ENCODE measurements around the gene METTL13.

Gene METTL13

DNA sequence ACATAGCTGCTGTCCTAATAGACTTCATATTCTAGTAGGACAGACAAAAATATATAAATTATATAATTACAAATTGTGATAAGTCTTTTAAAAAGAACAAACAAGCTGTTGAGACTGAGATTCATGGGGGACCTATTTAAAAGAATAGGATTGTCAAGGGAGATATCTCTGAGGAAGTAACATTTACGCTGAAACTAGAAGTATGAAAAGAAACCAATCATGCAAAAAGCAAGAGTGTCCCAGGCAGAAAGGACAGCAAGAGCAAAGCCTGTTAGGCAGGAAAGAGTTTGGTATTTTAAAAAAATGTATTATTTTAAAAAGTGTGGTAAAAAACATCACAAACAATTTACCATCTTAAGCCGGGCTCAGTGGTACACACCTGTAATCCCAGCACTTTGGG lies 9.1 kb upstream of the METTL13 start:
- no peak overlapping the region for H3K27ac Mint-ChIP-seq
- no peak for DNase-seq
- H3K27me3 Mint-ChIP-seq (ENCODE audit: low read depth, poor library complexity), result peaks cover 35% of the 10 kb centered on the region
- no peaks in the 10 kb centered on the region for H3K36me3 Mint-ChIP-seq (ENCODE audit: low read depth)
- H3K9me3 Mint-ChIP-seq, result no peaks in the 10 kb centered on the region
- TF ChIP-seq, protein P1, sequence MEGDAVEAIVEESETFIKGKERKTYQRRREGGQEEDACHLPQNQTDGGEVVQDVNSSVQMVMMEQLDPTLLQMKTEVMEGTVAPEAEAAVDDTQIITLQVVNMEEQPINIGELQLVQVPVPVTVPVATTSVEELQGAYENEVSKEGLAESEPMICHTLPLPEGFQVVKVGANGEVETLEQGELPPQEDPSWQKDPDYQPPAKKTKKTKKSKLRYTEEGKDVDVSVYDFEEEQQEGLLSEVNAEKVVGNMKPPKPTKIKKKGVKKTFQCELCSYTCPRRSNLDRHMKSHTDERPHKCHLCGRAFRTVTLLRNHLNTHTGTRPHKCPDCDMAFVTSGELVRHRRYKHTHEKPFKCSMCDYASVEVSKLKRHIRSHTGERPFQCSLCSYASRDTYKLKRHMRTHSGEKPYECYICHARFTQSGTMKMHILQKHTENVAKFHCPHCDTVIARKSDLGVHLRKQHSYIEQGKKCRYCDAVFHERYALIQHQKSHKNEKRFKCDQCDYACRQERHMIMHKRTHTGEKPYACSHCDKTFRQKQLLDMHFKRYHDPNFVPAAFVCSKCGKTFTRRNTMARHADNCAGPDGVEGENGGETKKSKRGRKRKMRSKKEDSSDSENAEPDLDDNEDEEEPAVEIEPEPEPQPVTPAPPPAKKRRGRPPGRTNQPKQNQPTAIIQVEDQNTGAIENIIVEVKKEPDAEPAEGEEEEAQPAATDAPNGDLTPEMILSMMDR (IDR thresholded peaks at IDR 0.05), result no peak
- no peak overlapping the region for H3K4me3 Mint-ChIP-seq
- H3K4me1 Mint-ChIP-seq, result peaks cover 5% of the 10 kb centered on the region

DNA sequence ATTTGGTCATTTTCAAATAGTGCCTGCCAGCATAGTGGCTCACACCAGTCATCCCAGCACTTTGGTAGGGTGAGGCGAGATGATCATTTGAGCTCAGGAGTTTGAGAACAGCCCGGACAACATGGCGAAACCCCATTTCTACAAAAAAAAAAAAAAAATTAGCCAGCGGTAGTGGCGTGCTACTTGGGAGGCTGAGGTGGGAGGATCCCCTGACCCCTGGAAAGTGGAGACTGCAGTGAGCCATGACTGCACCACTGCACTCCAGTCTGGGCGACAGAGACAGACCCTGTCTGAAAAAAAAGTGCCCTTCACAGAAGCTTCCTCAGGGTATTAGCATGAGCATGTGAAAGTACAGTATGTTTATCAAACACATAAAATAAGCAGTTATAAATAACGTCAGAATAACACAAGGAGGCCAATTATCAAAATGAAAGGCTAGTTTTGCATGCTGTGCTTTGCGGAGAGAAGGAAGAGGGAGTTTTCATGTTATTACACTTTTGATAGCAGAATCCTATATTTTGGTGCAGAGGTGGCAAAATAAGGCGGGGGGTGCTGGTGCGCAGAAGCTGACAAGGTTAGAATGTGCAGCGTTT lies 781 bp upstream of the METTL13 start:
- H3K36me3 Mint-ChIP-seq (ENCODE audit: low read depth), result peaks cover 18% of the 10 kb centered on the region
- peaks cover 52% of the 10 kb centered on the region for H3K4me1 Mint-ChIP-seq
- DNase-seq, result no peak
- TF ChIP-seq, protein P1 (IDR thresholded peaks at IDR 0.05), result no peak
- peaks cover 13% of the 10 kb centered on the region for H3K27me3 Mint-ChIP-seq (ENCODE audit: low read depth, poor library complexity)
- H3K9me3 Mint-ChIP-seq, result no peaks in the 10 kb centered on the region
- H3K27ac Mint-ChIP-seq, result peak overlapping the region; percentile 99
- H3K4me3 Mint-ChIP-seq, result peak overlapping the region; percentile 97

DNA sequence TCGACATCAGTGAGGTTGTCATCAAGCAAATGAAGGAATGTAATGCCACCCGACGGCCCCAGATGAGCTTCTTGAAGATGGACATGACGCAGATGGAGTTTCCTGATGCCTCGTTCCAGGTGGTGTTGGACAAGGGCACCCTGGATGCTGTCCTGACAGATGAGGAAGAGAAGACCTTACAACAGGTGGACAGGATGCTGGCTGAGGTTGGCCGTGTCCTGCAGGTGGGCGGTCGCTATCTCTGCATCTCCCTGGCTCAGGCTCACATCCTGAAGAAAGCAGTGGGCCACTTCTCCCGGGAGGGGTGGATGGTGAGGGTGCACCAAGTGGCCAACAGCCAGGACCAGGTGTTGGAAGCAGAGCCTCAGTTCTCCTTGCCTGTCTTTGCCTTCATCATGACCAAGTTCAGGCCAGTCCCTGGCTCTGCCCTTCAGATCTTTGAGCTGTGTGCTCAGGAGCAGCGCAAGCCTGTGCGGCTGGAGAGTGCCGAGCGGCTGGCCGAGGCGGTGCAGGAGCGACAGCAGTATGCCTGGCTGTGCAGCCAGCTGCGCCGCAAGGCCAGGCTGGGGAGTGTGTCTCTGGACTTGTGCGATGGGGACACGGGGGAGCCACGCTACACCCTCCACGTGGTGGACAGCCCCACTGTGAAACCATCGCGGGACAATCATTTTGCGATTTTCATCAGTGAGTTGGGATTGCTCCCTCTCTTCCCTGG lies 2.5 kb downstream of the METTL13 start:
- DNase-seq, result no peak
- Mint-ChIP-seq H3K4me3 (peak overlapping the region; percentile 97), H3K4me1 (peaks cover 52% of the 10 kb centered on the region), H3K27ac (no peak overlapping the region), H3K36me3 (ENCODE audit: low read depth) (peaks cover 49% of the 10 kb centered on the region), H3K27me3 (ENCODE audit: low read depth, poor library complexity) (peaks cover 4% of the 10 kb centered on the region), H3K9me3 (no peaks in the 10 kb centered on the region)
- TF ChIP-seq, protein P1 (IDR thresholded peaks at IDR 0.05), result no peak

DNA sequence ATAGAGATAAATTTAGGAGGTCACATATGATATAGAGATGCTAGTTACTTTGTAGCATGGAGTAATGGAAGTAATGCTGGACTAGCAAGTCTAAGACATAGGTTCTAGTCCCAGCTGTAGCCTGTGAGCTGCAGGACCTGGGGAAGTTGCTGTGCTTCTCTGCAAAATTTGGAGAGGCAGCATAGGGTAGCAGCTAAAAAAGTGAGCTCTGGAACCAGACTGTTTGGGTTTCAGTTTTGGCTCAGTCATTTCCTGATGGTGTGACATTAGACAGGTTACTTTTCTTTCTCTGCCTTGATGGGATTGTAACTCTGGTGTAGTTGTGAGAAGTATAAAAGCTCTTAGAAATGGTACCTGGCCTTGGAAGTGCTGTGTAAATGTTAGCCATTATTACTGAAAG lies 3.3 kb downstream of the METTL13 start:
- Mint-ChIP-seq H3K36me3 (ENCODE audit: low read depth) (peaks cover 57% of the 10 kb centered on the region), H3K27me3 (ENCODE audit: low read depth, poor library complexity) (peaks cover 4% of the 10 kb centered on the region), H3K4me3 (peak overlapping the region; percentile 41), H3K4me1 (peaks cover 52% of the 10 kb centered on the region), H3K27ac (no peak overlapping the region), H3K9me3 (no peaks in the 10 kb centered on the region)
- DNase-seq, result no peak
- TF ChIP-seq, protein P1 (IDR thresholded peaks at IDR 0.05), result no peak

DNA sequence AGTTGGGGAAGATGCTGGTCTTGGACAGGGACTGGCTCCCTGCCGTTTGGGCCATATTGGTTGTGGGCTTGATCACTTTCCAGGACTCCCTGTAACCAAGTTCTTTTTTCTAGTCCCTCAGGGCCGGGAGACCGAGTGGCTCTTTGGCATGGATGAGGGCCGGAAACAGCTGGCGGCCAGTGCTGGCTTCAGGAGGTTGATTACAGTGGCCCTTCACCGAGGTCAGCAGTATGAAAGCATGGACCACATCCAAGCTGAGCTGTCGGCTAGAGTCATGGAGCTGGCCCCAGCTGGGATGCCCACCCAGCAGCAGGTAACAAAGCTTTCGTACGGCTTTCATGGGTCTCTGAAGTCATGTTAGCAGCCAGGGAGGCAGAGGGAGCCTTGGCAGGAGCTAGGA lies 4.3 kb downstream of the METTL13 start:
- Mint-ChIP-seq H3K27ac (no peak overlapping the region), H3K4me1 (peaks cover 47% of the 10 kb centered on the region)

More for the DNA sequence above, 4.3 kb downstream of the METTL13 start:
- DNase-seq, result no peak
- TF ChIP-seq, protein P1 (IDR thresholded peaks at IDR 0.05), result no peak
- H3K4me3 Mint-ChIP-seq, result no peak overlapping the region
- H3K36me3 Mint-ChIP-seq (ENCODE audit: low read depth), result peaks cover 63% of the 10 kb centered on the region
- no peaks in the 10 kb centered on the region for H3K9me3 Mint-ChIP-seq
- H3K27me3 Mint-ChIP-seq (ENCODE audit: low read depth, poor library complexity), result peaks cover 4% of the 10 kb centered on the region

All from nephron progenitor cell (in vitro differentiated cells).